Suprapubic skin (tissue), 4 donors: ENCODE results near the gene SLC13A4. TPM values are rescaled to one million over a fixed set of nuclear protein-coding genes. Genes with fewer than 3 reads are reported as not detected.
"Not testable (repeated sequence)": the region's sequence is repeated elsewhere in the genome, so short reads cannot be mapped to it uniquely, and the experiment has no call there.

Experiments used
- DNase-seq, 2 donors: peaks; one replicate each; pipeline ENCODE4 v3.0.0-alpha.2; 2019; ENCODE audit warnings: low spot score in 2 of 2
- H3K27ac ChIP-seq: fragments of 200-600 bp; sonication (generic); one replicate; pipeline ENCODE4 v1.5.1; 2019
- H3K27me3 ChIP-seq: fragments of 200-600 bp; sonication (generic); one replicate; pipeline ENCODE4 v1.5.1; 2019
- H3K36me3 ChIP-seq: fragments of 200-600 bp; sonication (generic); one replicate; pipeline ENCODE4 v1.5.1; 2019
- H3K4me1 ChIP-seq: fragments of 200-600 bp; sonication (generic); one replicate; pipeline ENCODE4 v1.5.1; 2019
- H3K4me3 ChIP-seq: fragments of 200-600 bp; sonication (generic); one replicate; pipeline ENCODE4 v1.5.1; 2019; ENCODE audit warnings: mild to moderate bottlenecking
- H3K9me3 ChIP-seq: fragments of 200-600 bp; sonication (generic); one replicate; pipeline ENCODE4 v1.5.1; 2019
- EP300 ChIP-seq: sonication (generic); formaldehyde crosslinking; IDR thresholded peaks from one replicate; pipeline ENCODE4 v1.6.1; 2017; ENCODE audit warnings: antibody characterized with exemption
- POLR2A ChIP-seq, 2 donors: fragments of 450-650 bp; IDR thresholded peaks; one replicate each; pipeline ENCODE4 v1.6.1; 2017; ENCODE audit warnings: antibody characterized with exemption in 2 of 2, mild to moderate bottlenecking in 2 of 2, moderate library complexity in 2 of 2
- POLR2AphosphoS5 ChIP-seq, 3 donors: sonication (generic); formaldehyde crosslinking; IDR thresholded peaks; one replicate each; pipeline ENCODE4 v1.6.1; 2017; ENCODE audit warnings: antibody characterized with exemption in 3 of 3
- WGBS: methylation state at CpG from one replicate; pipeline ENCODE4 v1.1.5; 2018; 5-methylcytosine and 5-hydroxymethylcytosine counted together
- total RNA-seq, 4 donors: library from RNA; depleted of rRNA; stranded (reverse); fragments of >200 nt; gene quantifications; one replicate each; pipeline ENCODE4 v1.1.0, GENCODE V29; 2016
- TF ChIP-seq, protein P1 (sequence below), 2 donors: fragments of 200-600 bp in 1 of 2; fragments of 450-650 bp in 1 of 2; sonication (generic) in 1 of 2; IDR thresholded peaks; one replicate each; pipeline ENCODE4 v1.5.1; 2016 to 2019; ENCODE audit warnings: antibody characterized with exemption in 2 of 2, mild to moderate bottlenecking in 1 of 2, moderate library complexity in 1 of 2

The SLC13A4 gene
- total RNA-seq, 4 donors from 2014 or later: 0.15 to 1.9 (median 0.51) TPM

DNA sequence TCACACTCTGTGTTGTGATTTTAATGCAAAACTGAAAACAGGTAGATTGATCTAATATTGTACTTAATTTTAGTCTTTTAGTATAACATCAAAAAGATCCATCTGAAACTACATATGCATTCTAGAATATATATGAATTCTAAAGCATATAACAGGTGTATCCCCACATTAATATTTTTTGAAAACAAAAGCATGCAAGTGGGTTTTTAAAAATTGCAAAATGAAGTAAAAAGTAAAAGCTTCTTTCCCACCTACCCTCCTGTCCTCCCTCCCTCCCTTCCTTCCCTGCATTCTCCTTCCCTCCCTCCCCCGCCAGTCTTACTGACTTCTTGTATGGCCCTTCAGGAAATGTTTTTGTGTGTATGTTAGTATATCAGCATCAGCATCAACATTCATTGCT lies 80.2 kb downstream of the SLC13A4 start:
- Histone ChIP-seq H3K27me3 (no peaks in the 10 kb centered on the region), H3K9me3 (no peaks in the 10 kb centered on the region), H3K4me1 (no peaks in the 10 kb centered on the region), H3K27ac (no peak overlapping the region), H3K4me3 (no peak overlapping the region), H3K36me3 (peaks cover 34% of the 10 kb centered on the region)
- no peak for DNase-seq
- 84% methylated on average over 1 of the region's 1 CpG for WGBS
- no peak for TF ChIP-seq EP300
- no peak for TF ChIP-seq POLR2A (IDR thresholded peaks at IDR 0.05)
- no peak for TF ChIP-seq POLR2AphosphoS5 (IDR thresholded peaks at IDR 0.05)
- TF ChIP-seq, protein P1, sequence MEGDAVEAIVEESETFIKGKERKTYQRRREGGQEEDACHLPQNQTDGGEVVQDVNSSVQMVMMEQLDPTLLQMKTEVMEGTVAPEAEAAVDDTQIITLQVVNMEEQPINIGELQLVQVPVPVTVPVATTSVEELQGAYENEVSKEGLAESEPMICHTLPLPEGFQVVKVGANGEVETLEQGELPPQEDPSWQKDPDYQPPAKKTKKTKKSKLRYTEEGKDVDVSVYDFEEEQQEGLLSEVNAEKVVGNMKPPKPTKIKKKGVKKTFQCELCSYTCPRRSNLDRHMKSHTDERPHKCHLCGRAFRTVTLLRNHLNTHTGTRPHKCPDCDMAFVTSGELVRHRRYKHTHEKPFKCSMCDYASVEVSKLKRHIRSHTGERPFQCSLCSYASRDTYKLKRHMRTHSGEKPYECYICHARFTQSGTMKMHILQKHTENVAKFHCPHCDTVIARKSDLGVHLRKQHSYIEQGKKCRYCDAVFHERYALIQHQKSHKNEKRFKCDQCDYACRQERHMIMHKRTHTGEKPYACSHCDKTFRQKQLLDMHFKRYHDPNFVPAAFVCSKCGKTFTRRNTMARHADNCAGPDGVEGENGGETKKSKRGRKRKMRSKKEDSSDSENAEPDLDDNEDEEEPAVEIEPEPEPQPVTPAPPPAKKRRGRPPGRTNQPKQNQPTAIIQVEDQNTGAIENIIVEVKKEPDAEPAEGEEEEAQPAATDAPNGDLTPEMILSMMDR (IDR thresholded peaks at IDR 0.05): no peak

DNA sequence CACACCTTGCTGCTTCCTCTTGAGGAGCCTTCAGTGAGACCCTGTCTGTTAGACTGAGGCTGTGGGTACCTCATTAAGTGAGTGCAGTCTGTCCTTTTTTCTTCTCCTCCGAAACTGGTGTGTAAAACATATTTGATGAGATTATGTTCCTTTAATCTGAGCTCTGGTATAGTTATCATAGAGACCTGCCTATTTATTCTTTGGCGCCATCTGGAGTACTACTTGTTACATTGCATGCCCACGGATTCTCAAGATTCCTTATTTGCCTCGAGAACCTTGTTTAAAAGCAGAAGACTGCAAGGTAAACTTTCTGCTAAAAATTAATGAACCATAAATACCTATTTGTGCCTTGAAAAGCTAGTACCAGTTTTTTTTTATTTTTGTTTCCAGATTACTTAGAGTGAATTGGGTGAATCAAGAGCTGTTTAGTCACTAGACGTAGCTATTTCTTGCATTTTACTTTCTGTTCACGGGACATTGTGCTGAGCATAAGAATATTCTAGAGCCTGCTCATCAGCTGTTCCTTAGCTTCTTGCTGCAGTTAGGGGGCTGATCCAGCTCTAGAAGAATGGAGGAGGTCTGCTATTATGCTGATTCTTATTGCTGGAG lies 82.6 kb downstream of the SLC13A4 start:
- peaks cover 55% of the 10 kb centered on the region for H3K36me3 ChIP-seq
- H3K9me3 ChIP-seq: no peaks in the 10 kb centered on the region
- H3K27me3 ChIP-seq: no peaks in the 10 kb centered on the region
- no peak overlapping the region for H3K27ac ChIP-seq
- no peak overlapping the region for H3K4me3 ChIP-seq
- TF ChIP-seq EP300 (no peak), POLR2A (IDR thresholded peaks at IDR 0.05) (no peak), POLR2AphosphoS5 (IDR thresholded peaks at IDR 0.05) (no peak)
- TF ChIP-seq, protein P1 (IDR thresholded peaks at IDR 0.05): peak; percentile 45 to 60
- DNase-seq: no peak
- H3K4me1 ChIP-seq: no peaks in the 10 kb centered on the region
- 41% methylated on average over 6 of the region's 6 CpGs for WGBS

DNA sequence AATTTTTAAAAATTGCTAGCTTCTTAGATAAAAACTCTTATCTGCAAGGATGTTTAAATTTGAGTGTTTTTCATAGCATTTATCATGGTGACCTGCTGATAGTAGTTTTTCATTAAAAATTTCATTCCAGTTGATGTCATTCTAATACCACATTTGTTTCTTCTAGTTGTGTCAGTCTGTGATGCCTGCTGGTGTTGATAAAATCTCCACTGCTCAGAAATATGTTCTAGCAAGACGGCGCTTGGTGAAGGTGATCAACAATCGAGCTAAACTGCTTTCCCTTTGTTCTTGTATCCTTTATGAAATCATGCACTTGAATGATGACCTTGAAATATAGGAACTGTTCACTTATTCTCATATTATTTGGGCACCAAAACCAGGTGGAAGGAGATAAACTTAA lies 83.3 kb downstream of the SLC13A4 start:
- peaks cover 62% of the 10 kb centered on the region for H3K36me3 ChIP-seq
- H3K4me3 ChIP-seq: no peak overlapping the region
- DNase-seq: no peak
- no peaks in the 10 kb centered on the region for H3K27me3 ChIP-seq
- H3K4me1 ChIP-seq: no peaks in the 10 kb centered on the region
- whole genome bisulfite sequencing: 69% methylated on average over 3 of the region's 3 CpGs
- no peaks in the 10 kb centered on the region for H3K9me3 ChIP-seq
- TF ChIP-seq POLR2AphosphoS5 (IDR thresholded peaks at IDR 0.05): no peak
- TF ChIP-seq EP300: no peak
- TF ChIP-seq, protein P1 (IDR thresholded peaks at IDR 0.05): no peak
- TF ChIP-seq POLR2A (IDR thresholded peaks at IDR 0.05): no peak
- no peak overlapping the region for H3K27ac ChIP-seq

DNA sequence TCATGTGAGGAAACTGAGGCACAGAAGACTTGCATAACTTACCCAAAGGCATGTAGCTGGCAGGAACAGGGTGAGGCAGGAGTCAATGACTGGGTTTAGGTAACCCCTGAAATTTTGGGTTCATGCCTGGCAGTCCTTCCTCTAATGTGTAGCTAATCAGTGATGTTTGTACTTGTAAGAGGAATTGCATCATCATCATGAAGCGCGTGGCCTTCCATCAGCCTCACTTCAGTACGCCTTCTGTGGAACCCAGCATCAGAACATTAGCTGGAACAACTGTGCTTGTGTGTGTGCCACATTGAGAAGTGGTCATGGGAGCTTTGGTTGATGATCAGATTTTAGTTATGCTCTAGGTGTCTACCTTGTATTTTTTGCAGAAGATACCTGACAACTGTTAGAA lies 83.8 kb downstream of the SLC13A4 start:
- no peak for DNase-seq
- Histone ChIP-seq H3K4me3 (no peak overlapping the region), H3K27me3 (no peaks in the 10 kb centered on the region), H3K9me3 (no peaks in the 10 kb centered on the region), H3K4me1 (no peaks in the 10 kb centered on the region), H3K27ac (no peak overlapping the region), H3K36me3 (peaks cover 64% of the 10 kb centered on the region)
- no peak for TF ChIP-seq POLR2A (IDR thresholded peaks at IDR 0.05)
- TF ChIP-seq POLR2AphosphoS5 (IDR thresholded peaks at IDR 0.05): no peak
- TF ChIP-seq, protein P1 (IDR thresholded peaks at IDR 0.05): no peak
- no peak for TF ChIP-seq EP300
- WGBS: 68% methylated on average over 3 of the region's 3 CpGs

DNA sequence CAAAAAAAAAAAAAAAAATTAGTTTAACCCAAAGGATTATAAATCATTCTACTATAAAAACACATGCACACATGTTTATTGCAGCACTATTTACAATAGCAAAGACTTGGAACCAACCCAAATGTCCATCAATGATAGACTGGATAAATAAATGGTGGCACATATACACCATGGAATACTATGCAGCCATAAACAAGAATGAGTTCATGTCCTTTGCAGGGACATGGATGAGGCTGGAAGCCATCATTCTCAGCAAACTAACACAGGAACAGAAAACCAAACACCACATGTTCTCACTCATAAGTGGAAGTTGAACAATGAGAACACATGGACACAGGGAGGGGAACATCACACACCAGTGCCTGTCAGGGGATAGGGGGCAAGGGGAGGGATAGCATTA lies 88.3 kb downstream of the SLC13A4 start:
- H3K27me3 ChIP-seq, H3K4me1 ChIP-seq, H3K9me3 ChIP-seq, H3K4me3 ChIP-seq, H3K27ac ChIP-seq, DNase-seq: not testable (repeated sequence)
- H3K36me3 ChIP-seq: peaks cover 81% of the 10 kb centered on the region
